Ishikawa (cell line): ENCODE data around the gene S100A13.

Source experiments
- CEBPB ChIP-seq: IDR thresholded peaks from 2 replicates; pipeline ENCODE4 v1.6.1; 2012
- CREB1 ChIP-seq: IDR thresholded peaks from 2 replicates; pipeline ENCODE4 v1.6.1; 2012; ENCODE audit warnings: low read depth
- EGR1 ChIP-seq: IDR thresholded peaks from 2 replicates; pipeline ENCODE4 v1.6.1; 2012
- EP300 ChIP-seq: IDR thresholded peaks from 2 replicates; pipeline ENCODE4 v1.6.1; 2012; ENCODE audit warnings: borderline replicate concordance
- FOXM1 ChIP-seq: IDR thresholded peaks from 2 replicates; pipeline ENCODE4 v1.6.1; 2012; ENCODE audit warnings: low read depth, borderline replicate concordance
- MAX ChIP-seq: IDR thresholded peaks from 2 replicates; pipeline ENCODE4 v1.6.1; 2012
- NFIC ChIP-seq: IDR thresholded peaks from 2 replicates; pipeline ENCODE4 v1.6.1; 2012
- RAD21 ChIP-seq: IDR thresholded peaks from 2 replicates; pipeline ENCODE4 v1.6.1; 2012; ENCODE audit warnings: low read depth
- REST ChIP-seq: IDR thresholded peaks from 2 replicates; pipeline ENCODE4 v1.6.1; 2012; ENCODE audit warnings: low read depth, mild to moderate bottlenecking
- TAF1 ChIP-seq: IDR thresholded peaks from 2 replicates; pipeline ENCODE4 v1.6.1; 2012; ENCODE audit warnings: low read depth, mild to moderate bottlenecking
- TCF12 ChIP-seq: IDR thresholded peaks from 2 replicates; pipeline ENCODE4 v1.6.1; 2012; ENCODE audit warnings: low read depth
- TEAD4 ChIP-seq: IDR thresholded peaks from 2 replicates; pipeline ENCODE4 v1.6.1; 2012
- USF1 ChIP-seq: IDR thresholded peaks from 2 replicates; pipeline ENCODE4 v1.6.1; 2012
- YY1 ChIP-seq: IDR thresholded peaks from 2 replicates; pipeline ENCODE4 v1.6.1; 2012; ENCODE audit warnings: low read depth
- ZBTB7A ChIP-seq: IDR thresholded peaks from 2 replicates; pipeline ENCODE4 v1.6.1; 2012; ENCODE audit warnings: low read depth

Gene S100A13

GRCh38 chr1:153651771-153652170, 24.5 kb upstream of the S100A13 start:
- TF ChIP-seq MAX = no peak
- no peak for TF ChIP-seq CEBPB
- no peak for TF ChIP-seq ZBTB7A
- no peak for TF ChIP-seq EGR1
- no peak for TF ChIP-seq FOXM1
- no peak for TF ChIP-seq EP300
- TF ChIP-seq REST = no peak
- TF ChIP-seq TAF1 = no peak
- TF ChIP-seq NFIC = no peak
- TF ChIP-seq TCF12 = no peak
- TF ChIP-seq USF1 = no peak
- no peak for TF ChIP-seq TEAD4
- no peak for TF ChIP-seq YY1
- no peak for TF ChIP-seq RAD21
- no peak for TF ChIP-seq CREB1

- TF ChIP-seq YY1 (no peak), EP300 (no peak), CREB1 (no peak), TEAD4 (no peak), TAF1 (no peak), NFIC (no peak), MAX (no peak), CEBPB (no peak), EGR1 (no peak), REST (no peak), USF1 (no peak), RAD21 (no peak), FOXM1 (no peak), ZBTB7A (no peak), TCF12 (no peak)
Observed at GRCh38 chr1:153649863-153650235, 22.5 kb upstream of the S100A13 start.

GRCh38 chr1:153649137-153649862, 22.0 kb upstream of the S100A13 start:
- TF ChIP-seq TCF12 = no peak
- TF ChIP-seq YY1 = no peak
- TF ChIP-seq ZBTB7A = no peak

GRCh38 chr1:153648000-153648643, 20.8 kb upstream of the S100A13 start:
- TF ChIP-seq TAF1 = no peak
- no peak for TF ChIP-seq USF1
- no peak for TF ChIP-seq YY1
- TF ChIP-seq CEBPB = peak; percentile 92
- no peak for TF ChIP-seq EP300
- peak; percentile 84 for TF ChIP-seq TEAD4
- no peak for TF ChIP-seq ZBTB7A
- no peak for TF ChIP-seq FOXM1
- no peak for TF ChIP-seq NFIC
- TF ChIP-seq EGR1 = no peak
- no peak for TF ChIP-seq CREB1
- no peak for TF ChIP-seq RAD21
- no peak for TF ChIP-seq TCF12
- no peak for TF ChIP-seq REST
- no peak for TF ChIP-seq MAX
